B cell (primary cell): ENCODE data around the gene CORO2B. TPM values are rescaled to one million over a fixed set of nuclear protein-coding genes. Genes with fewer than 3 reads are reported as not detected.

Experiments used
- ATAC-seq: fragments of 200-7000 bp; cut with Tn5 transposase; one replicate; pipeline ENCODE4 v1.10.0; 2021; ENCODE audit warnings: low read depth, mild to moderate bottlenecking, moderate number of reproducible peaks, moderate library complexity
- CTCF ChIA-PET: fragments of 350-600 bp; sonication (Branson Sonifier 250); formaldehyde crosslinking; loops from one replicate; lab custom pipeline; 2021; ENCODE audit warnings: antibody characterized with exemption, inconsistent platforms; lab: Charles Lee
- POLR2A ChIA-PET: fragments of 350-600 bp; sonication (Branson Sonifier 250); formaldehyde crosslinking; loops from one replicate; lab custom pipeline; 2021; ENCODE audit warnings: antibody characterized with exemption; lab: Charles Lee
- DNase-seq: peaks from one replicate; pipeline ENCODE4 v3.0.0; 2013
- H2AFZ ChIP-seq: 2 replicates; pipeline ENCODE4 v1.6.1; 2012; ENCODE audit warnings: mild to moderate bottlenecking, low read depth, low read length; ENCODE audit not compliant: insufficient read depth, poor library complexity, severe bottlenecking
- H3K27ac ChIP-seq, 2 donors: 1 replicate in 1 of 2; 2 replicates in 1 of 2; pipeline ENCODE4 v1.5.1; 2012 to 2013; ENCODE audit warnings: low read length in 2 of 2, mild to moderate bottlenecking in 2 of 2, moderate library complexity in 1 of 2
- H3K27me3 ChIP-seq, 4 experiments: fragments of 200-600 bp in 1 of 4; sonication (generic) in 1 of 4; replicated peaks in 1 of 4; 1 replicate in 2 of 4; 2 replicates in 2 of 4; pipeline versions ENCODE4 v1.6.1 to v1.7.0; 2013 to 2016; ENCODE audit warnings: low read length in 3 of 4, mild to moderate bottlenecking in 2 of 4, mixed read lengths in 1 of 4, moderate library complexity in 1 of 4; ENCODE audit not compliant: insufficient read depth in 4 of 4, control insufficient read depth in 3 of 4; ENCODE audit errors: control extremely low read depth in 1 of 4
- H3K36me3 ChIP-seq, 2 experiments: replicated peaks in 1 of 2; 1 replicate in 1 of 2; 2 replicates in 1 of 2; pipeline versions ENCODE4 v1.6.1 to v1.7.1; 2013; ENCODE audit warnings: low read length in 1 of 2; ENCODE audit not compliant: insufficient read depth in 2 of 2, control insufficient read depth in 1 of 2; ENCODE audit errors: control extremely low read depth in 1 of 2, extremely low read depth in 1 of 2
- H3K4me1 ChIP-seq, 2 donors: fragments of 200-600 bp in 1 of 2; sonication (generic) in 1 of 2; 1 replicate in 1 of 2; 2 replicates in 1 of 2; pipeline versions ENCODE4 v1.5.1 to v1.6.1; 2013 to 2017; ENCODE audit warnings: low read length in 2 of 2; ENCODE audit not compliant: control insufficient read depth in 2 of 2, insufficient read depth in 2 of 2
- H3K4me2 ChIP-seq: replicated peaks from 2 replicates; pipeline ENCODE3; 2012; ENCODE audit warnings: mild to moderate bottlenecking, low read depth, low read length; ENCODE audit not compliant: poor library complexity, severe bottlenecking
- H3K4me3 ChIP-seq, 5 experiments: fragments of 200-600 bp in 1 of 5; sonication (generic) in 1 of 5; 1 replicate in 3 of 5; 2 replicates in 2 of 5; pipeline versions ENCODE4 v1.5.1 to v1.7.0; 2011 to 2016; ENCODE audit warnings: low read length in 4 of 5, mild to moderate bottlenecking in 4 of 5, low read depth in 2 of 5, control low read depth in 1 of 5, moderate library complexity in 1 of 5; ENCODE audit not compliant: insufficient read depth in 1 of 5; ENCODE audit errors: control extremely low read depth in 1 of 5, extremely low read depth in 1 of 5
- H3K79me2 ChIP-seq: fragments of 200-600 bp; sonication (generic); one replicate; pipeline ENCODE4 v1.6.0; 2016; ENCODE audit warnings: low read length; ENCODE audit not compliant: control insufficient read depth, insufficient read depth
- H3K9ac ChIP-seq: fragments of 200-600 bp; sonication (generic); 2 replicates; pipeline ENCODE4 v1.6.1; 2017; ENCODE audit warnings: mild to moderate bottlenecking, low read length, moderate library complexity
- H3K9me3 ChIP-seq, 3 donors: one replicate each; pipeline versions ENCODE4 v1.6.1 to v1.7.1; 2013; ENCODE audit warnings: low read length in 2 of 3; ENCODE audit not compliant: control insufficient read depth in 2 of 3, insufficient read depth in 1 of 3; ENCODE audit errors: control extremely low read depth in 1 of 3
- H4K20me1 ChIP-seq: 2 replicates; pipeline ENCODE4 v1.6.0; 2012; ENCODE audit warnings: mild to moderate bottlenecking, low read length; ENCODE audit not compliant: insufficient read depth, control insufficient read depth, poor library complexity, severe bottlenecking
- H3K27ac Mint-ChIP-seq: one replicate; pipeline ENCODE4 v1.8.0; 2021; ENCODE audit warnings: mixed read lengths
- H3K27me3 Mint-ChIP-seq: one replicate; pipeline ENCODE4 v1.8.0; 2021; ENCODE audit warnings: mixed read lengths
- H3K4me1 Mint-ChIP-seq: one replicate; pipeline ENCODE4 v1.8.0; 2021; ENCODE audit warnings: mixed read lengths
- H3K4me3 Mint-ChIP-seq: one replicate; pipeline ENCODE4 v1.8.0; 2021; ENCODE audit warnings: mixed read lengths
- H3K9me3 Mint-ChIP-seq: one replicate; pipeline ENCODE4 v1.8.0; 2022; ENCODE audit warnings: mixed read lengths; ENCODE audit not compliant: insufficient read depth
- CTCF ChIP-seq: fragments of 200-600 bp; IDR thresholded peaks from one replicate; pipeline ENCODE4 v1.8.0; 2022; ENCODE audit warnings: antibody characterized with exemption, mild to moderate bottlenecking
- EZH2 ChIP-seq: IDR thresholded peaks from 2 replicates; pipeline ENCODE4 v1.6.1; 2012; ENCODE audit warnings: borderline replicate concordance, low read depth, mild to moderate bottlenecking, moderate library complexity, low read length; ENCODE audit not compliant: insufficient read depth, poor library complexity, severe bottlenecking
- WGBS: methylation state at CpG from one replicate; pipeline ENCODE4 v1.1.5; 2013; ENCODE audit warnings: missing lambda C conversion rate; ENCODE audit not compliant: insufficient coverage; 5-methylcytosine and 5-hydroxymethylcytosine counted together
- intact Hi-C: fragments of 100-400 bp; cut with micrococcal nuclease; formaldehyde crosslinking; loops from one replicate; pipeline ENCODE4 v1.10.0; 2022
- polyA plus RNA-seq: library from polyadenylated mRNA; depleted of rRNA; stranded (reverse); fragments of >200 nt; gene quantifications from 2 replicates; pipeline ENCODE4 v1.2.3, GENCODE V29; 2012
- total RNA-seq, 2 donors: library from RNA; stranded (reverse); fragments of 120-200 nt in 1 of 2; gene quantifications; 1 replicate in 1 of 2; 2 replicates in 1 of 2; pipeline versions ENCODE4 v1.2.3 to v1.2.4, GENCODE V29; 2013 to 2022

CORO2B gene
- total and polyA plus RNA-seq, 2 donors (not counting 1 experiment from before 2014, with no cell fraction given), result 9.5 to 11.3 TPM

DNA sequence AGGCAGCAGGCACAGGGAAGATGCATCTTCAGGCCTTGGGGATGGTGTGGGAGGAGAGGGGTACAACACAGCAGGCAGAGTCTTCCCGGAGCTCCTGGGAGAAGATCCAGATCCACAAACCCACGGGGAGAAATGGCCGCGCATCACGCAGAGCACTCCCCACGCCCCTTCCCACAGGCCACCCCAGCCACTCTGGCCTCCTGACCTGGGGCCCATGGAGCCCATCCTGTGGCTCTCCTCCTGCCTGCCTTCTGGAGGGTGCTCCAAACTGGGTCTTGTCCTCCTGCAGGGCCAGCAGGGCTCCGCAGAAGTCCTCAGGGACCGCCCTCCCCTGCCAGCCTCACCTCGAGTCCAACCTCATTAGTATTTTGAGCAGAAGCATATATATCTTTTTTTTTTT is 17.9 kb downstream of the CORO2B start:
- Mint-ChIP-seq H3K4me3 (no peak overlapping the region), H3K4me1 (peaks cover 53% of the 10 kb centered on the region), H3K9me3 (no peaks in the 10 kb centered on the region), H3K27me3 (peaks cover 3% of the 10 kb centered on the region), H3K27ac (no peak overlapping the region)
- H3K4me3 ChIP-seq, result no peak overlapping the region
- H3K9ac ChIP-seq, result no peak overlapping the region
- H4K20me1 ChIP-seq, result peaks cover 19% of the 10 kb centered on the region
- DNase-seq, result no peak
- no peak overlapping the region for H2AFZ ChIP-seq
- WGBS, result 98% methylated on average over 6 of the region's 9 CpGs
- no peak for ATAC-seq
- POLR2A ChIA-PET, result no interaction called here
- H3K4me2 ChIP-seq, result no peak overlapping the region
- H3K9me3 ChIP-seq, result no peaks in the 10 kb centered on the region
- CTCF ChIA-PET, result no interaction called here
- intact Hi-C loops, result no loop called here
- TF ChIP-seq EZH2 (no peak), CTCF (no peak)
- H3K27ac ChIP-seq, result no peak overlapping the region
- no peaks in the 10 kb centered on the region for H3K36me3 ChIP-seq
- H3K27me3 ChIP-seq, result no peaks in the 10 kb centered on the region
- peaks cover 30 to 33% of the 10 kb centered on the region in 2 donors for H3K4me1 ChIP-seq
- peaks cover 83% of the 10 kb centered on the region for H3K79me2 ChIP-seq

- H3K27ac Mint-ChIP-seq, result no peak overlapping the region
- H3K4me3 Mint-ChIP-seq, result no peak overlapping the region
- H3K9me3 Mint-ChIP-seq, result no peaks in the 10 kb centered on the region
- CTCF ChIA-PET, result no interaction called here
- no peaks in the 10 kb centered on the region for H3K27me3 ChIP-seq
- intact Hi-C loops, result no loop called here
- H3K4me1 Mint-ChIP-seq, result peaks cover 49% of the 10 kb centered on the region
- H3K4me3 ChIP-seq, result no peak overlapping the region
- DNase-seq (no peak), ATAC-seq (no peak)
- no peak for TF ChIP-seq CTCF
- TF ChIP-seq EZH2, result no peak
- H3K9ac ChIP-seq, result no peak overlapping the region
- peaks cover 27% of the 10 kb centered on the region for H4K20me1 ChIP-seq
- no peak overlapping the region for H3K4me2 ChIP-seq
- H3K36me3 ChIP-seq, result no peaks in the 10 kb centered on the region
- WGBS, result 91% methylated on average over 4 of the region's 5 CpGs
- H3K4me1 ChIP-seq, result peaks cover 30 to 33% of the 10 kb centered on the region in 2 donors
- peaks cover 85% of the 10 kb centered on the region for H3K79me2 ChIP-seq
- POLR2A ChIA-PET, result no interaction called here
- H2AFZ ChIP-seq, result no peak overlapping the region
- H3K27me3 Mint-ChIP-seq, result no peaks in the 10 kb centered on the region
- no peaks in the 10 kb centered on the region for H3K9me3 ChIP-seq
- H3K27ac ChIP-seq, result no peak overlapping the region
These were observed 18.8 kb downstream of the CORO2B start for GRCh38 chr15:68597581-68597980.
